HG03558 (cell line): Measurements from ENCODE around the gene SCN8A.
"Not testable (repeated sequence)": the region's sequence is repeated elsewhere in the genome, so short reads cannot be mapped to it uniquely, and the experiment has no call there.

Source experiments
- ATAC-seq: cut with Tn5 transposase; IDR thresholded peaks from one replicate; pipeline ENCODE4 v1.9.1; 2021; ENCODE audit warnings: moderate number of reproducible peaks; ENCODE audit not compliant: unreplicated experiment; ENCODE audit errors: extremely low read depth

Gene SCN8A

DNA sequence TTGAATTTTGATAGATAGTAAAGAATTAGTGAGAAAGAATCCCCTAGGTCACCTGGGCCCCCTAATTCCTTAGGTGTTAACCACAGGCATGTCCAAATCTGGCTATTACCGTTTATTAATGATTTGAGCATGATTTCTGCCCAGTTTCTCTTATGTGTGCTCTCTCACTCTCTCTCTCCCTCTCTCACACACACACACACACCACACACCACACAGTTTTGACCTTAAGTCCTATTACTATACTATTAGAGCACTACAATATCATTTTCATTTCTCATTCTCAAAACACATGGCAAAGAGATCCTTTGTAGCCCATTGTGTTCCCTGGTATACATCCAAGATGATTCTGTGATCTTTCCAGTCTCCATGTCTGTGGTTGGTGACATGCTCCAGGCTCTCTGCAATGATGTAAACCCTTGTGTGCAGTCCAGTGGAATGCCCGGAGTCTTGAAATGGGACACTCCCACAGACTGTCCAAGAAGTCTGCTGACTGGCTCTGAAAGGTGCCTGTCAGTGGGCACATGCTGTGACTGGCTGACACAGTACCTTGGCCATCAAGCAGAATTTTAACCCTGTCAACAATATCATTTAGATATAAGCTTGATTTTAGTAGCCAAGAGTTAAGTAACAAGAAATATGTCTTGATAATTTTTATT lies 161.3 kb downstream of the SCN8A start:
- ATAC-seq: no peak

DNA sequence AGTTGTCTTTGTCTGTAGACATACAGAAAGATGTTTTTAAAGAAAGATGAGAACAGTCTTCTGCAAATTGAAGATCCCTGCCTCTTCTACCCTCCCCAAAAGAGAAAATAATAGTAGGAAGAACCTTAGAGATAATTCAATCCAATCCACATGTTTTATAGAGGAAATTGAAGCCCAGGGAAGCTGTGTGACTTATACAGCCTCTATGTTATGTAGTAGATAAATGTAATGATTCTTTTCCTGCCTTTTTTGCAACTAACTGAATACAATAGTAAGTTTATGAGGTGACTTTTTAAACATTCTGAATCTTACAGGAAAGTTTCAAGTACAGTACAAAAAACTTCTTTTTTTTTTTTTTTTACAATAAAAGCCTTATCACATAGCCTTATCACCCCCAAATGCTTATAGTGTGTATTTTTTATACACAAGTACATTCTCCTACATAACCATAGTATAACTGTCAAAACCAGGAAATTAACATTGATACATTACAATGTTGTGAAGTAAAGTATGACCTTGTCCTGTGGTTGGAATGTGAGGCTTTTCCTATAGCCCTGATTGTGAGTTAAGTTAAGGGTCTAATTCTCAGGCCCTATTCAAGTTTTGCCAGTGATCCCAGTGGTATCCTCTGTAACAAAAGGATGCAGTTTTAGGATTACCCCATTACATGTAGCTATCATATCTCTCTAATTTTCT lies 163.1 kb downstream of the SCN8A start:
- no peak for ATAC-seq

DNA sequence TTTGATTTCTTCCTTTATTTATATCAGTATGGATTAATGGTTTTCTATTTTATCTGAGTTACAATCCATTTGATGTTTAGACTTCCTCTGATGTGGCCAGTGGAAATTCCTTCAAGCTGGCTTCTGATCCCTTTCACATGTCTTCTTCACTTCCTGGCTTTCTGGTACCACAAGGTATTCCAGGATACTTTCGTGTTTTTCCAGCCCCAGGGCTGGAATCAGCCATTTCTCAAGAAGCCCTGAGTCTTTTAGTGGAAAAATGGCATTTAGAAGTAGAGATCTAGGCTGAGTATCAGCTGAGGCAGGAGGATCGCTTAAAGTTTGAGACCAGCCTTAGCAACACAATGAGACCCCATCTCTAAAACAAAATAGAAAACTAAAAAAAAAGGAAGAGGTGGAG lies 164.2 kb downstream of the SCN8A start:
- ATAC-seq: no peak

DNA sequence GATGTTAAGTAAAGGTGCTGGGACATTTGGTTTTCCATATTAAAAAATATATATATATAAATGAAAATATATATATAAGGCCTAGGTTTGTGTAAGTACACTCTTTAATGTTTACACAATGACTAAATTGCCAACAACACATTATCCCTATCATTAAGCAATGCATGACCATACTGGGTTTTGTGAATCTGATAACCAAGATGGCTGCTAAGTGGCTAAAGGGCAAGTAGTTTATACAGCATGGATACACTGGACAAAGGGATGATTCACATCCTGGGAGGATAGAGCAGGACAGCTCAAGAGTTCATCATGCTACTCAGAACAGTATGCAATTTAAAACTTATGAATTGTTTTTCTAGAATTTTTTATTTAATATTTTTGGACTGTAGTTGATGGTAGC lies 168.1 kb downstream of the SCN8A start:
- ATAC-seq: no peak

DNA sequence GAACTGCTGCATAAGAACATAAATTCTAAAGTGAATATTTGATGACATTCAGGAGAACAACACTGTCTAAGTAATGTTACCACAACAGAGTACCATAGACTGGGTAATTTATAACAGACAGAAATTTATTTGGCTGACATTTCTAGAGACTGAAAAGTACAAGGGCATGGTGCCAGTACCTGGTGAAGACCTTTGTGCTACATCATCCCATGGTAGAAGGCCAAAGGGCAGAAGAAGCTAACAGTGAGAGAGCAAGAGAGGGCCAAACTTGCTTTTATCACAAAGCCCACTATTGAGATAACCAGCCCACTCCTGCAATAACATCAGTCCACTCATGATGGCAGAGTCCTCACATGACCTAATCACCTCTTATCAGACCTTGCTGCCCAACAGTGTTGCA lies 168.7 kb downstream of the SCN8A start:
- ATAC-seq: no peak

DNA sequence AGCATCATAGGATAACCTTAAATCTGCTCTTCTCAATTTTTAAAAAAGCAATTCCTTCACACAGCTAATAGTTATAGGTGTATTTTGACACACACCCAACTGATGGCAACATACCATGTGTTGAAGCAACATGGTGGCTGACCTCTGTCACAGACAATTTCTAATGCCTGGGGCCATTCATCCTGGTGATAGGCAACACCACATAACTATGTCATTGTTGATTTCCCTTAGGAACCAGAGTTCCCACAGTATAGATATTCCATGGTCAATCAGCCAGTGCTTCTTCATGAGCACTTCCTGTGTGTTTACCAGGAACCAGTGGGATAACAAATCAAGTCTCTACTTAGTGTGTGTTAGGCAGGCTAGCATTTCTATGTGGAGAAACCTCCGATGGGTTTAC lies 169.2 kb downstream of the SCN8A start:
- no peak for ATAC-seq

DNA sequence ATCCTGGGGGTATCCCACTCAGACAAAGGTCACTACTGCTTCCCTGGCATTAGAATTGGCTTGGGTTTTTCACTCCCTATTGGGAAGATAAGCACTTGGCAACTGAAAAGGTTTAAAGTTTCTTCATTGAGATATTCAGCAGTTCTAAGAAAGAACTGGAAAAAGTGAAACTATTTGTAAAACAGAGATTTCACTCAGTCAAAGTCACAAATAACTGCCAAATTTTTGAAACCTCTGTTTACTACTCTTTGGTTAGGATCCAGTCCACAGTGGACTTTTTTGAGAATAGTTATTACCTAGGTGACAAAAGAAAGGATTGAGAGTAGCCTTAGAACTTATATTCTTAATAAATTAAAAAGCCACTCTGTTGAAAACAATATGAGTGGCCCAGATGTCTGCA lies 172.7 kb downstream of the SCN8A start:
- ATAC-seq: no peak

DNA sequence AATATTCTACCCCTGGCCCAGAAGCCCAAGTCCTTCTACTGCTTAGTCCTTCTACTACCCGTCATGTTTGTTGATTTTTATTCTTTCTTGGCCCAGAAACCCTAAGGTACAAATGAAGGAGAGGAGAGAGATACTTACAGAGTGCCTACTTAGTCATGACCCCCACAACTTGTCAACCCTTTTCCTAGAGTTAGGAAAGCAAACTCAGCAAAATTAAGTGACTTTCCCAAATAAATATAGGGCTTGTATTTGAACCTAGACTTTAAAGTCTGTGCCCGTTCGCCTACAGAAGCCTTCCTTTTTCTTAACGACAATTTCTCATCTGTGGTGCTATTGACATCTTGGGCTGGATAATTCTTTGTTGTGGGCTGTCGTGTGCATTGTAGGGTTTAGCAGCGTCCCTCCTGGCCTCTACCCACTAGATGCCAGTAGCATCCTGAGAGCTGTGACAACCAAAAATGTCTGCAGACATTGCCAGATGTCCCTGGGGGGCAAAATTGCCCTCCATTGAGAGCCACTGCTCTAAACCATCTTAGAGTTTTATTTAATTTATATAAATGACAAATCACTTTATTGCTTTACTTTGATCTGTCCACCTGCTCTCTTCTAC lies 175.1 kb downstream of the SCN8A start:
- no peak for ATAC-seq

DNA sequence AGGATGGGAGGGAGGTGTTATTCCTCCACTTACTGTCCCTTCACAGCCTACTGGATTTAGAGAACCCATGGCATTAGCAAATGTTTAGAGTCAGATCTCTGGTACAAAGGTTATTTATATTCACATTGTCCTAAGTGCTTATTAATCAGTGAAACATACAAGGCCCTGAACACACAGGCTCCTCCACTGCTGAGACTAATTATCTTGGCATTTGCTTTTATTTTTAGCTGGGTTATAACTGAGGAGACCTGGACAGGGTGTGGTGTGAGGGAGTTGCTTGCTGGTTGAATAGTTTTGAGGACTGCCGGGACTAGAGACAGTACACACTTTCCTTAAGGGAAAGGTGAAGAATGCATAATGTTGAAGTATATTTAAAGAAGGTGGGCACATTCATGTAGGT lies 180.0 kb downstream of the SCN8A start:
- ATAC-seq: no peak

DNA sequence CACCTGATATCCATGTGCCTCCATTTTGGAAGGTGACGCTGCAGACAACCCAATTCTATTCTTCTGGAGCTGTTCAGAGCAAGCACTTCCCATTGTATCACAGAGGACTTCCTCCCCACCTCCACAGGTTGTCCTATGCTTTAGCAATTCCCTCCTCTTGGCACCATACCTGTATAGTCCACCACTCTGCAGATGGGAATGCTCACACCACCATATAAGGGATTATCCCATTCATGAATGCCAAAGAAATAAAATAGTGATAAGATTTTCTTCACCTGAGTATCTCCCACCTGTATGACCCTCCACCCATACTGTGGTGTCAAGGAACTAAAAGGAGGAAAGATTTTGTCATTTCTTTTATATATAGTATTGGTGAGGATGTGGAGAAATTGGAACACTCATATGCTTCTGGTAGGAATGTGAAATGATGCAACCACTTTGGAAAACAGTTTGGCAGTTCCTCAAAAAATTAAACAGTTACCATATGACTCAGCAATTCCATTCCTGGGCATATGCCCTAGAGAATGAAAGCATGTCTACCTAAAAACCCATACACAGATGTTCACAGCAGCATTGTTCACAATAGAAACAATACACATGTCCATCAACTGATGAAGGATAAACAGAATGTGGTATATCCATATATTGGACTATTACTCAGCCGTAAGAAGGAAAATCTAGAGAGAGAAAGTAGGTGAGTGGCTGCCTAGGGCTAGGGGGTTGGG lies 182.3 kb downstream of the SCN8A start:
- no peak for ATAC-seq

DNA sequence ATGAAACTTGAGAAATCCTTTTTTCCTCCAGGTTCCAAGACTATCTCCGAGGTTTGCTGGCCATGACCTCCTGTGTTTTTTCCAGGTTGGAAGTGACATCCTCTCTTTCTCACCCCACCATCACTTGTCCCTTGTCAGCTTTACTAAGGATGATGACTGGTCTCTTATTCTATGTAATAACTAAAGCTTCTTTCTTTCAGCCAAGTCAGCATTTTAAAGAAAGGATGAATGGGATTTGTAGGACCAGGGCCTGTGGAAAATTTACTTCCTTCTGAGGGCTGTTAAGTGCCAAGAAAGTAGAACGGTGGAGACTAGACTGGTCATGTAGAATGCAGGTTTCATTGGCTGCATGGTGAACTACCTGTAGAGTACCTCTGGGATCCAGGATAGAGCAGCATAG lies 183.9 kb downstream of the SCN8A start:
- ATAC-seq: no peak

DNA sequence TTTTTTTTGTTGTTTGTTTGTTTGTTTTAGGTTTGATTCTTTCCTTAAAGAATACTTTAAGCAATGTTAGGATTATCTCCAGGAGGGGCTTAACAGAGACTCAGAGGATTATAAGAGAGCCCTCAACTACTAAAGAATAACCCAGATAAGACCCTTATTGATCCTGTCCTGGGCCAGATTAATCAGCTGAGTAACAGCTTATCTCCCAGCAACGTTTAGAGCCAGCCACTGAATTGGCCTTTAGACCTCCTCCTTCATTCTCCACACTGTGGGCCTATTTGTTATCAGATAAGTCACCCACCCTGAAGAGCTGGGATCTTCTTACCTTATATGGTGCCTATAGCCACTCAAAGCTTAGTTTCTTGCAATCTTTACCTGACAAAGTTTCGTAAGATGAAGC lies 186.4 kb downstream of the SCN8A start:
- no peak for ATAC-seq

DNA sequence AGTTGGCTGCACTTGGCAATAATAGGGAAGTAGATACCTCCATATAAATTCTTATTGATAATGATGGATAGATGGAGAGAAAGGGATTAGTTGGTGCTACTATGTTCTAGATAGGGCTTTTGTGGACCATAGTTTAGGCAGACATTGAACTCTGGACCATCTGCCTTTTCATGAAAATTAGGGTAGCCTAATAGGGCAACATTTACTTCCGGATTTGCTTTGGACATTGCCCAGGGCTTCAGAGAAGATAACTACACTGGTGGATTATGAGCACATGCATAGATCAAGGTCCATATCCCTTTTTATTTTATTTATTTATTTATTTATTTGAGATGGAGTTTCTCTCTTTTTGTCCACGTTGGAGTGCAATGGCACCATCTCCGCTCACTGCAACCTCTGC lies 186.9 kb downstream of the SCN8A start:
- ATAC-seq: no peak

DNA sequence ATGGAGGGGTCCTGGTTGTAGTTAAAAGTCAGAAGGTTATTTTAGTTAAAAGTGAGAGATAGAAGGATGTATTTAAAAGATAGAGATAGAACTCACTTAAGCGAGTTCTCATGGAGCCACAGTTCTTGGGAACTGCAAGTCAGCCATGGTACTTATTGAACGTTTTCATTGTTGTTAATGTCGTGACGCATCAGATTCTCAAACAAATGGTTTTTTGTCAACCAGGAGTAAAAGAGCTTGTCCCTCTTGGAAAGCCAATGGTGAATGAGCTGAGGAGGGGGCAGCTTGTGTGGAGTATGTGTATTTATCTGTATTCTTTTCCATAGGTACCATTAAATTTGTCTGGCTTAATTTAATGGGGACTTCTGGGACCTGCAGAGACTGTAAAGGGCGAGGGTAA lies 188.8 kb downstream of the SCN8A start:
- ATAC-seq: no peak

DNA sequence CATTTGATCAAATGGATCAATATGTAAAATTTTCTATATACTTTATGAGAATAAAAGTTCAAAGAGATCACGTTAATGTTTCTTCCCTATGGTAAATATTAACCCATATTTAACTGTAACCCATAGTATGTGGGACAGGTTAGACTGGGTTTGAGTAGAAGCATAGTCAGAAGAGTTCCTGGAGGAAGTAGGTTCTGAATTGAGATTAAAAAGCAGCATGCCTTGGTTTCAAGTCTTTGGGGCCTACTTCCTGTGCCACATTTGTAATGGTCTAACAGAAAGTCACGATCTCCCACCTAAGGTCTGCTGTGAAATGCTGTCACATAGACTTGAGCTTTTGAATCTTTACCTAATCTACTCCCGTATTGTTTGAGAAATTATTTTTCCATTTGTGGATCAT lies 193.7 kb downstream of the SCN8A start:
- ATAC-seq: no peak

DNA sequence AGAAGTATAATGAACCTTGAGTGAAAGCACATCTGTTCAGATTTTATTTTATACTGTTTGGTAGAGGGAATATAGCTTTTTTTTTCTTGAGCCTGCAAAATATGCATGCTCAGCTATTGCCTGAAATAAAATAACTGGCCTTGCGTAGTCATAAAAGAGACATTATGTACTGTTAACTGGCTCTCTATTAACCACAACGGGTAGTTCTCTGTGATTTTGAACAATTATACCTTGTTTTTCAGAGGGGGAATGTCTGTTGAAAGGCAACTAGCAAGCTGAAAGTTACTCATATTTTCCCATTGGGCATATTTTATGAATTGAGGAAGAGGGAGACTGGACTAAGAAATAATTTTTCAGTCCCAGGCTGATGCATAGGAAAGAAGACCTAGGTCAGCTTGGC lies 194.9 kb downstream of the SCN8A start:
- ATAC-seq: no peak

DNA sequence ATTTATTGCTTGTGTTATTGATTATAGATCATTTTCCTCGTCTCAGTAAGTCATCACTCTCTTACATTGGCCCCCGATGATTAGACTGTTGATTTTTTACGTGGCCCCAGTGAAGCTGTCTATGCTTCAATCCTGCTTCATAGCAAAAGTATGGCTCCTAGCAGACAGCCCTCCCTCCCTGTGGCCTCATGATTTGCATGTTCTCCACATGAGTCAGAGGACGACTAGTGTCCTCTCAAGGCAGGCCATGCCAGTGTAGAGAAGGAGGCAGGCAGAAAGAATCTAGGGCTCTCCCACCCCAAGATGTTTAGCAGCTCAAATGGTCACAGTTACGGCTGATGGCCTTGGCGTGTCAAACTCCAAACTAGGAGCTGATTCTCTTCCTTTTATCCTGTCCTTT lies 197.8 kb downstream of the SCN8A start:
- no peak for ATAC-seq

DNA sequence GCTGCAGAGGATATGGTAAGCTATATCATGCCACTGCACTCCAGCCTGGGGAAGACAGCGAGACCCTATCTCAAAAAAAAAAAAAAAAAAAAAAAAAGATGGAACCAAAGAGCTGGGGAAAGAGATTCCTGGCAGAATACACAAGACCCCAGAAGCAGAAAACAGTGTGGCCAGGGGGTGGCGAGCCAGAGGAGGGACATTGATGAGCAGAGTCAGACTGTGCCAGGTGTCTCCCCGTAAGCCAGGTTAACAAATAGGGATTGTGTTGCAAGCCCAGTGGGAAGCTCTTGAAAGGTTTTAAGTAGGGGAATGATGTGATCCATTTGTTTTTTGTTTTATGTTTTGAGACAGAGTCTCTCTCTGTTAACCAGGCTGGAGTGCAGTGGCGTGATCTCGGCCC lies 201.4 kb downstream of the SCN8A start:
- no peak for ATAC-seq

DNA sequence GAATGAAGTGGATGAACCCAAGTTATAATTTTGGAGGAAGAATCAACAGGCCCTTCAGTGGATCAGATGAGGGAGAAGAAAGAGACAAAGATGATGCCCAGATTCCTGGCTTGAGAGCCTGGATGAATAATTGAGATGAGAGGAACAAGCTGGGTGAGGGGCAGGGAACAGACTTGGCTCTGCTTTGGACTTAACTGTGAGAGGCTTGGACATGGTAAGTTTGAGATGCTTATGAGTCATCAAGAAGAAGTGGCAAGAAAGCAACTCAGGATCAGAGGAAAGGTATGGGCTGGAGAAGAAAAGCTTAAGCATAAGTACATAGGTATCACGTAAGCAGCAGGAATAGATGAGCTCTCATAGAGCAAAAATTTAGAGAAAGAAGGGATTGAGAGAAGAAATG lies 202.2 kb downstream of the SCN8A start:
- ATAC-seq: no peak

DNA sequence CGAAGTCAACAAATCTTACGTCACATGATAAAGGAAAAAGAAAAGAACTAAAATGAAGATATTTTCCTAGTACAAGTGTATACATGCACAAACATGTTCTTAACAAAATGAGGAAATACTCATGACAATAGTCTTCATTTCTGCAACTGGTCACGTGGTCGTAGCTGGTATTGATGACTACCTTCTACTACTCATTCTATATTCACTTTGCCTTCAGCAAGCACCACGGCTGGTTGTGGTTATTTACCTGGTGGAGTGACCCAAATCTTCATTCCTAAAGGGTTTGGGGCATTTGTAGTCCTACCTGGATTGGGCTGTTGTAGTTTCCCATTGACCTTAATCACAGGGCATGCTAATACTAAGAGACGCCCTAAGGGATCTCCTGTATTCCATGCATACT lies 206.3 kb downstream of the SCN8A start:
- no peak for ATAC-seq

DNA sequence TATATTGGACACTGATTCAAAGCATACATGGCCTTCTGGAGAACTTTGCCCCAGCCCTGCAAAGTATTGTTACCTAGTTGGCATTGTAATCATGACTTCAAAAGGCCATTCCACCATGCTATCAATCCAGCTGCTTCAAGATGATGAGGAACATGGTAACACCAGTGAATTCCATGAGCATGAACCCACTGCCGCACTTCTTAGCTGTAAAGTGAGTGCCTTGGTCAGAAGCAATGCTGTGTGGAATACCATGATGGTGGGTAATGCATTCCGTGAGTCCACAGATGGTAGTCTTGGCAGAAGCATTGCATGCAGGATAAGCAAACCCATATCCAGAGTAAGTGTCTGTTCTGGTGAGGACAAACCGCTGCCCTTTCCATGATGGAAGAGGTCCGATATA lies 207.0 kb downstream of the SCN8A start:
- ATAC-seq: not testable (repeated sequence)
